ENCODE results near the gene FIGNL2.
"Not testable (repeated sequence)": the region's sequence is repeated elsewhere in the genome, so short reads cannot be mapped to it uniquely, and the experiment has no call there.

Gene FIGNL2

DNA sequence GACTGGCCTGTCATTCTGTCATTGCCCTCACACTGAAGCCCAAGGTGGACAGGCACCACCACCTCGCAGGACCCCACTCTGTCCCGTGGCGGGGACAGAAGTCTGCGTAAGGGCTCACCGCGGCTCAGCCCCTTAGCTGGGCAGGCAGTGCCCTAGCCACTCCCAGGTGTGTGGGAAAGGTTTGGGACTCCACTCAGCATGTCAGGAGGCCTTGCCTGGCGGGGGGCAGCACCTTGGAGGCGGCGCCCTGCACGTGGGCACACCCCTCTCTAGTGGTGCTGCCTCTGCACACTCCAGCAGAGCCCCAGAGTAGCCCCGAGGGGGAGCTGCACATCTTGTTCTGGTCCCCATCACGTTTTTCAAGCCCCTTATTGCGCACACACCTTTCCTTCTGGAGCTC is 35.6 kb downstream of the FIGNL2 start:
- peaks cover 29% of the 10 kb centered on the region for H3K27me3 ChIP-seq
- H3K9ac ChIP-seq, result no peak overlapping the region
- H3K4me2 ChIP-seq, result no peak overlapping the region
- no peak for TF ChIP-seq Cebpa-rat (IDR thresholded peaks at IDR 0.05)
- no peak overlapping the region for H3K4me3 ChIP-seq
- no peak overlapping the region for H3K27ac ChIP-seq
- no peaks in the 10 kb centered on the region for H3K9me3 ChIP-seq
- no peaks in the 10 kb centered on the region for H3K36me3 ChIP-seq
- H4K20me1 ChIP-seq, result no peaks in the 10 kb centered on the region
- peaks cover 20% of the 10 kb centered on the region; the same call in 1 of the 2 replicates for H3K4me1 ChIP-seq

GRCh38 chr12:51811203-51812202 is 37.0 kb downstream of the FIGNL2 start:
- H3K27ac ChIP-seq, result no peak overlapping the region
- no peaks in the 10 kb centered on the region for H3K9me3 ChIP-seq
- H3K4me2 ChIP-seq, result no peak overlapping the region
- H3K4me3 ChIP-seq, result no peak overlapping the region
- no peak overlapping the region for H3K9ac ChIP-seq
- H3K4me1 ChIP-seq, result peaks cover 12% of the 10 kb centered on the region; the same call in 1 of the 2 replicates
- no peak for TF ChIP-seq Cebpa-rat (IDR thresholded peaks at IDR 0.05)
- peaks cover 29% of the 10 kb centered on the region for H3K27me3 ChIP-seq
- H4K20me1 ChIP-seq, result no peaks in the 10 kb centered on the region
- H3K36me3 ChIP-seq, result no peaks in the 10 kb centered on the region

DNA sequence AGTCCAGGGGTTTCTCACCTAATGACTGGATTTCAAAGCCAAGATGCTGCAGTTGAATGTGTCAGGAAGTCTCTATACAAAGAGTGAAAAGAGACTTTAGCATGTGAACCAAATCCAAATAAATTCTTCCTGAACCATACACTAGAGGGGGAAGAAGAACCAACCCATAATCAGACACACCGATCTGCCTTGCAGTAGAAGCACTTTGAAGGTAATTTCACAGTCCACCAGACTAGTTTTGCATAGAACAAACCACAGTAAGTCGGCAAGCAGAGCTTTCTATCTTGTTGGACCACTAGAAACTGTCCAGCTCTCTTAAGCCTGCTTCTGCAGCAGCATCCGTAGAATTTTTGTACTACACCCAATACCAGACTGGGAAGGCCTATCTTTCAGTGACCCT is 39.3 kb downstream of the FIGNL2 start:
- peaks cover 5% of the 10 kb centered on the region; the same call in 1 of the 2 replicates for H3K4me1 ChIP-seq
- H4K20me1 ChIP-seq, result no peaks in the 10 kb centered on the region
- H3K4me2 ChIP-seq, result no peak overlapping the region
- H3K27me3 ChIP-seq, result peaks cover 9% of the 10 kb centered on the region; the same call in 1 of the 2 replicates
- H3K27ac ChIP-seq, result no peak overlapping the region
- H3K9ac ChIP-seq, result no peak overlapping the region
- H3K9me3 ChIP-seq, result no peaks in the 10 kb centered on the region
- H3K36me3 ChIP-seq, result no peaks in the 10 kb centered on the region
- no peak for TF ChIP-seq Cebpa-rat (IDR thresholded peaks at IDR 0.05)
- H3K4me3 ChIP-seq, result no peak overlapping the region

GRCh38 chr12:51806896-51807295 is 41.6 kb downstream of the FIGNL2 start:
- Histone ChIP-seq H3K36me3 (no peaks in the 10 kb centered on the region), H3K9me3 (no peaks in the 10 kb centered on the region), H3K4me3 (no peak overlapping the region), H3K4me1 (no peaks in the 10 kb centered on the region), H3K4me2 (no peak overlapping the region), H3K27me3 (no peaks in the 10 kb centered on the region), H3K9ac (no peak overlapping the region), H4K20me1 (no peaks in the 10 kb centered on the region), H3K27ac (no peak overlapping the region)
- TF ChIP-seq Cebpa-rat (IDR thresholded peaks at IDR 0.05), result no peak

DNA sequence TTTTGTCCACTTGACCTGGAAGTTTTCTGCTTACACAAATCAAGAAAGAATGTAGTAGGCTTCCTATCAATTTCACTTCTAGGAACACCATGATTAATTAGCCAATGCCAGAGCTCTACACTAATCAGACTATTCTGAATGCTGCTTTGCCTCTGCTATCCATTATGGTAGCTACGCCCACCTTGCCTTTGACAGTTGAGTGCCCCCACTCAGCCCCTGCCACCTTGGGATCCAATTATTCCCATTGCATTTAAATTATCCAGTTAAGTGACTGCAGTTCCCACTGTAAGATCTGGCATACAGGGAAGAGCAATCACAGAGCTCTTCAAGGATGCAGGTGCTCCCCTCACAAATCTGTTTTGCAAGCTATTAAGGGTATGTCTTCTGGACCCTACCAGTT is 47.5 kb downstream of the FIGNL2 start:
- Histone ChIP-seq H3K36me3 (no peaks in the 10 kb centered on the region), H4K20me1 (no peaks in the 10 kb centered on the region), H3K9me3 (no peaks in the 10 kb centered on the region), H3K4me1 (no peaks in the 10 kb centered on the region), H3K4me2 (no peak overlapping the region), H3K9ac (no peak overlapping the region), H3K27me3 (no peaks in the 10 kb centered on the region), H3K27ac (no peak overlapping the region), H3K4me3 (no peak overlapping the region)
- no peak for TF ChIP-seq Cebpa-rat (IDR thresholded peaks at IDR 0.05)

DNA sequence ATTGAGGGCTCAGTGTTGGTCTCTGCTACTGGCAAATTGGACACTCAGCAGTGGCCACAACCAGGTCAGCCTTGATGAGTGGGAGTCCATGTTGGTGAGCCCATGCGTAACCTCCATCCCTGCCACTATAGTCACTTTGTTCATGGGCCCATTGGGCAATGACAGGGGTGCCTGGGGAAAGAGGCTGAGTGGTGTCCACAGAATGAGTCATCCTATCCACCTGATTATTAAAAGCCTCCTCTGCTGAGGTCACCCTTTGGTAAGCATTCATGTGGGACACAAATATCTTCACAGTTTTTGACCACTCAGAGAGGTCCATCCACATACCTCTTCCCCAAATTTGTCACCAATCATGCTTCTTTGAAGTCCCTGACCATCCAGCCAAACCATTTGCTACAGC is 50.0 kb downstream of the FIGNL2 start:
- H3K4me1 ChIP-seq, result no peaks in the 10 kb centered on the region
- no peak overlapping the region for H3K4me2 ChIP-seq
- H3K36me3 ChIP-seq, result no peaks in the 10 kb centered on the region
- TF ChIP-seq Cebpa-rat (IDR thresholded peaks at IDR 0.05), result no peak
- H3K27me3 ChIP-seq, result no peaks in the 10 kb centered on the region
- no peak overlapping the region for H3K9ac ChIP-seq
- no peaks in the 10 kb centered on the region for H3K9me3 ChIP-seq
- H4K20me1 ChIP-seq, result no peaks in the 10 kb centered on the region
- no peak overlapping the region for H3K4me3 ChIP-seq
- H3K27ac ChIP-seq, result no peak overlapping the region

GRCh38 chr12:51798051-51798450 is 50.5 kb downstream of the FIGNL2 start:
- H3K9ac ChIP-seq, H3K4me1 ChIP-seq, H3K4me2 ChIP-seq, H4K20me1 ChIP-seq, H3K36me3 ChIP-seq, H3K27ac ChIP-seq, H3K9me3 ChIP-seq, H3K4me3 ChIP-seq, H3K27me3 ChIP-seq: not testable (repeated sequence)

DNA sequence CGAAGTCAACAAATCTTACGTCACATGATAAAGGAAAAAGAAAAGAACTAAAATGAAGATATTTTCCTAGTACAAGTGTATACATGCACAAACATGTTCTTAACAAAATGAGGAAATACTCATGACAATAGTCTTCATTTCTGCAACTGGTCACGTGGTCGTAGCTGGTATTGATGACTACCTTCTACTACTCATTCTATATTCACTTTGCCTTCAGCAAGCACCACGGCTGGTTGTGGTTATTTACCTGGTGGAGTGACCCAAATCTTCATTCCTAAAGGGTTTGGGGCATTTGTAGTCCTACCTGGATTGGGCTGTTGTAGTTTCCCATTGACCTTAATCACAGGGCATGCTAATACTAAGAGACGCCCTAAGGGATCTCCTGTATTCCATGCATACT is 51.2 kb downstream of the FIGNL2 start:
- no peak for TF ChIP-seq Cebpa-rat (IDR thresholded peaks at IDR 0.05)
- no peaks in the 10 kb centered on the region for H3K27me3 ChIP-seq

GRCh38 chr12:51793201-51793600 is 55.3 kb downstream of the FIGNL2 start:
- Histone ChIP-seq H3K9me3 (no peaks in the 10 kb centered on the region), H3K27ac (no peak overlapping the region), H3K4me1 (no peaks in the 10 kb centered on the region), H3K4me3 (no peak overlapping the region), H3K36me3 (no peaks in the 10 kb centered on the region), H4K20me1 (no peaks in the 10 kb centered on the region), H3K9ac (no peak overlapping the region), H3K27me3 (no peaks in the 10 kb centered on the region), H3K4me2 (no peak overlapping the region)
- no peak for TF ChIP-seq Cebpa-rat (IDR thresholded peaks at IDR 0.05)

More for the DNA sequence above, 51.2 kb downstream of the FIGNL2 start:
- Histone ChIP-seq H3K4me2 (no peak overlapping the region), H3K4me3 (no peak overlapping the region), H3K4me1 (no peaks in the 10 kb centered on the region), H3K9me3 (no peaks in the 10 kb centered on the region), H4K20me1 (no peaks in the 10 kb centered on the region), H3K27ac (no peak overlapping the region), H3K36me3 (no peaks in the 10 kb centered on the region), H3K9ac (no peak overlapping the region)

DNA sequence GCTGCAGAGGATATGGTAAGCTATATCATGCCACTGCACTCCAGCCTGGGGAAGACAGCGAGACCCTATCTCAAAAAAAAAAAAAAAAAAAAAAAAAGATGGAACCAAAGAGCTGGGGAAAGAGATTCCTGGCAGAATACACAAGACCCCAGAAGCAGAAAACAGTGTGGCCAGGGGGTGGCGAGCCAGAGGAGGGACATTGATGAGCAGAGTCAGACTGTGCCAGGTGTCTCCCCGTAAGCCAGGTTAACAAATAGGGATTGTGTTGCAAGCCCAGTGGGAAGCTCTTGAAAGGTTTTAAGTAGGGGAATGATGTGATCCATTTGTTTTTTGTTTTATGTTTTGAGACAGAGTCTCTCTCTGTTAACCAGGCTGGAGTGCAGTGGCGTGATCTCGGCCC is 56.1 kb downstream of the FIGNL2 start:
- Histone ChIP-seq H3K4me3 (no peak overlapping the region), H3K9ac (no peak overlapping the region), H3K4me1 (no peaks in the 10 kb centered on the region), H3K36me3 (no peaks in the 10 kb centered on the region), H3K27me3 (no peaks in the 10 kb centered on the region), H3K9me3 (no peaks in the 10 kb centered on the region), H4K20me1 (no peaks in the 10 kb centered on the region), H3K4me2 (no peak overlapping the region), H3K27ac (no peak overlapping the region)
- no peak for TF ChIP-seq Cebpa-rat (IDR thresholded peaks at IDR 0.05)
